Myocyte (in vitro differentiated cells): ENCODE results near the gene TRIM66. TPM values are rescaled to one million over a fixed set of nuclear protein-coding genes. Genes with fewer than 3 reads are reported as not detected.

ENCODE experiments used
- DNase-seq: peaks from one replicate; pipeline ENCODE4 v3.0.0-alpha.2; 2012; ENCODE audit warnings: low read depth
- total RNA-seq: library from RNA; depleted of rRNA; stranded (reverse); fragments of >200 nt; gene quantifications from 2 replicates; pipeline ENCODE4 v1.2.3, GENCODE V29; 2014

Gene TRIM66
- total RNA-seq, 1 donor from 2014 or later = 3.7 TPM

DNA sequence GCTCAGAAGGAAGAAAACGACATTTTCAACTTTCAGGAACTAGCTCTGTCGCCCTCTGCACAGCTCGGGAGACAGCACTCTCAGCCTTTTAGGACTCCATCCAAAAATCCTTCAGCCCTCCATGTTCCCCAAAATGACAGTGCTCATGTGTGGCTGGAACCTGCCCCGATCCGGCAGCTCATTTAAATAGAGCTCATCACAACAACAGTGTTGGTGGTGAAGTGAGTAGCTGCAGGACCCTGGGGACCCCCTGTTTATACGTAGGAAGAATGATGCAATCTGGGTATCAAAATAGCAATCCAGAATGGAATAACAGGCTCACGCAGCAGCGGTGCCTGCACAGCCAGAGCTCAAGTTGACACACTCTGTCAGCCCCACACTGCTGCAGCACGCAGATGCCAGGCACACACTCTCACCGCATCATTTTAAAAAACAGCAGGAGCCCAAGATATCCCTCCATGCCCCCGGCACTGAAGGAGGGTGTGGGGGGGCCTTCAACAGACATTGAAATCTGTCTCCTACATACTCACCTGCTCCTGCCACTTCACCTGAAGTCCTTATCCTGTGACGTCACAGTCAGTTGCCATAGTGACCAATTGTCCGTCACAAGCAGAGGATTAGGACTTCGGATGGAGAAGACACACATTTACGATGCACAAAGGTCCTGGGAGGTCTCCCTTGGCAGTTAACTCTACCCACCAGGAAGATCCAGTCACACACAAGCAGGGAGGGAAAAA lies 24.0 kb downstream of the TRIM66 start:
- no peak for DNase-seq

DNA sequence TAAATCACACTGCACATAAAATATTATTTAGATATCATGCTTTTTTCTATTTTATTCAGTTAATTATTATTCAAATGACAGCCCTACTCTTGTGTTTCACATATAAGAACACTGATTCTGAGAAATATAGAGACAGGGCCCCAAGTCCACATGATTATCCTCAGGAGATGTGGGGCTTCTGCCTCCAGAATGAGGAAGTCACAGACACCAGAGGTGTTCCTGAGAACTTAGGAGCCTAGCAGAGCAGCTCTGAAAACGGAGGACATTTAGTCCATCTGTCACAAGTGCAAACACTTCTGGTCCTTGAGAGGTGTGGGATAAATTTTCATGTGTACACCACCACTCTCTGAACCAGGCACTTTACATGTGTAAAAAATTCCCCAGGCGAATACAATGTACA lies 26.2 kb downstream of the TRIM66 start:
- no peak for DNase-seq

DNA sequence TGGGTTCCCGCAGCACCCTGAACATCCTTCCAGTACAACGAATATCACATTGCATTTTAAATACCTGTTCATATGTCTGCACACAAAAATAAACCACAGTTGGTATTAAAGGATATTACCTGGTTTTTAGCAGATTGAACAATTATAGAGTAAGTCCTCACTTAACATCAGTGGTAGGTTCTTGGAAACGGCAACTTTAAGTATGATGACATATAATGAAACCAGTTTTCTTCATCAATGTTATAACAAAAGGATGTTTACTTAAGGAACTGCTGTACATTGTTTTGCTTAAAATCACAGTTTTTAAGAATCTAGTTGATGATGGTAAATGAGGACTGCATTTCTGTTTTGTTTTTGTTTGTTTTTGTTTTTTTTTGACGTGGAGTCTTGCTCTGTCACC lies 28.0 kb downstream of the TRIM66 start:
- DNase-seq = no peak

DNA sequence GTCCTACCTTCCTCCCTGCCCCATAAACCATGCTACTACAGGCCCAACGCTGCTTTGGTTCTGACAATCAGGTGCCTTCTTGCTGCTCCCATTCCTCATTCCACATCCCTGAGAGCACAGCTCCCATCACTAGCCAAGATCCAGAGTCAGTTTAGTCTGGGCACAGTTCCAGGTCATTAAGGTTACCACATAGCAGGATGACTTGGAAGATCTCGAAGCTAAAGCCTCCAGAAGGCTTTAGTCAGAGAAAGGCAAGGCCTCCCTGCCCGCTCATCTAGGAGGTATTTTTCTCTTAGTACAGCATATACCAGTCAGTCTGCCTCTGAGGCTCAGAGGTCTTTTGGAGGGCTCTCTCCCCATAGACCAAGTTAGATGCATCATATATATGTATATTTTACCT lies 30.3 kb downstream of the TRIM66 start:
- DNase-seq = peak; percentile 76

DNA sequence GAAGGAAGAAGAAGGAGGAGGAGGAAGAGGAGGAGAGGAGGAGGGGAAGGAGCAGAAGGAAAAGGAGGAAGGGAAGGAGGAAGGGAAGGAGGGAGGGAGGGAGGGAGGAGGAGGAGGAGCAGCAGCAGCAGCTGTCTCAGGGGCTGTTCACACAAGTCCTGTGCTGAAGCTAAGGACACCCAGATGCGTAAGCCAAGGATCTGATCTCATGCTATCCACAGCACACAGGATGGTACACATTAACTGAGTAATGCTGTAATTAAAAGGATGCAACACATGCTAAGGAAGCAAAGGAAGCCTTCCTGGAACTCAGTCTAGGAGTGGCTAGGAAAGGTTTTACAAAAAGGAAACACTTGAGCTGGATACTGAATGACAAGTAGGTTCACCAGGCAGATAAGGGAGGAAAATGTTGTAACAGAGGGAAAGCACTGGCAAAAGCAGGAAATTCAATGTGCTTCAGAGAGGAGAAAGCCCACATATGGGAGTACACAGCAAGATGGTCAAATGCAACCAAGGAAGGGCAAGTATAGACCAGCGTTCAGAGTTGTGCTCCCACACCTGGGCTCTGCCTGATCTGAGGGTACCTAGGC lies 32.0 kb downstream of the TRIM66 start:
- peak; percentile 27 for DNase-seq

DNA sequence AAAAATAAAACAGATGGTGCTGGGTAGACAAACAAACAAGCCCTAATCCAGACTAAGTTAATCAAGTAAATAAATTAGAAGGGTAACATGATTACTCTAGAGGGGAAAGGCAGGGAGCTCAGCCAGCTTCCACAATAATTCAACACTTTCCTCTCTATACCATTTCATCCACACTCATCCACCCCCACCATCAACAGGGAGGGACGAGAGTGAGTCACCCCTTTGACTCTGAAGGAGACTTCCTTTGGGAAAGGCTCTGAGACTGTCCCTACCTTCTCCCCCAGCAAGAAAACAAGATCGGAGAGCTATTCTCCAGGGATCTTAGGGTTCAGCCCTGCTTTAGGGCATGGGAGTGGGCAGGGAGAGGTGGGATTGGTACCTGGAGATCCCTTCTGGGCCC lies 33.1 kb downstream of the TRIM66 start:
- DNase-seq = peak; percentile 6

DNA sequence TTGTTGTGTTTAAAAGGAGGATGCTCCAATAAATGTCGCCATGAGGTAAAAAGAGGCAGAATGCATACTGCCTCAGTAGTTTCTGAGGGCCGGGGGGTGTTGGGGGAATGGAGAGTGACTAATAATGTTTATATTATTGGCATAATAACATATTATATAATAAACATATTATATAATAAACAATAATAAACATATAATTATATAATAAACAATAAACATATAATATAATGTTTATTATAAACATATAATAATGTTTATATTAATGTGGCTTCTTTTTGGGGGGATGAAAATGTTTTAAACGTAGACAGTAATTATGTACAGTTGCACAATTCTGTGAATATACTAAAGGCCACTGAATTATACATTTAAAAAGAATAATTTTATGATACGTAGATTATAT lies 35.6 kb downstream of the TRIM66 start:
- DNase-seq = no peak

DNA sequence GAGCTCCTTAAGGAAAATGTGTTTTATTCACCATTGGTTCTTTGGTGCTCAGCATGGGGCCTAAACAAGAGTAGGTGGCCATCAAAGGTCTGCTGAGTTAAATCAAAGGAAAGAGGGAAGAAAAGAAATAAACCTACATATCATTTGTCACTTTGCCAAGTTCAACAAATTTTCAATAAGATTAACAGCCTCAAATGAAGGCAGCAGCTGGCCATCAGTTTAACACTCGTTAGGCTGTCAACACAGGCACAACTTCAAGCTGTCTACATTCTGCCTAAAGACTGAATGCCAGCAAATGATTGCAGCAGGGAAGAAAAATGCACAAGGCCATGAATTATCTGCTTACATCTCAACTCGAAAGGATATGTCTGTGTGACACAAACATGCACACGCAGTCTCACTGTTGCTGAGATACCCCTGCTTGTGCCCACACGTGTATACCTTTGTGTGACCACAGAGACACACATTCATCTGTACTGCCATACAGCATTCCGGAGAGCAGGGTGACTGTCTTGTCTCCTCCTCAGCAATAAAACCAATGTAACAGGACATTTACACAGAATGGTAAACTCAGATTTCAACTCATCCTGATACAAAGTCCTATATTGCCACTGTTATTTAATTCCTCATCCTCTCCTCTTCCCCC lies 40.1 kb downstream of the TRIM66 start:
- DNase-seq = no peak

DNA sequence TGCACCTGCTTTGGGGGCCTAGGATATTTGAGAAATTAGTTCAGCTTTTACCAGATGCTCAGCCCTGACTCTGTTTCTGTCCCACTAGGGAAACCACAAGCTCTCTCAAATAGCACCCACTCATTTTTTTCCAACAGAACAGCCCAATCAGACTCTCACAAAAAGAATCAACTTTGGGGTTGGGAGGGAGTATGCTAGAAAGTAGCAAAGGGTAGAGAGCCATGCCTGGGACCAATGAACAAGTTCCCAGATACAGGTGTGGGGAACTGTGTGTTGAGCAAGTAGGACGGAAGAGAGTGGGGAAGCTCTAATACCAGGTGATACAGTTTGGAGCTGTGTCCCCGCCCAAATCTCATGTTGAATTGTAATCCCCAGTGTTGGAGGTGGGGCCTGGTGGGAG lies 41.1 kb downstream of the TRIM66 start:
- DNase-seq = no peak

DNA sequence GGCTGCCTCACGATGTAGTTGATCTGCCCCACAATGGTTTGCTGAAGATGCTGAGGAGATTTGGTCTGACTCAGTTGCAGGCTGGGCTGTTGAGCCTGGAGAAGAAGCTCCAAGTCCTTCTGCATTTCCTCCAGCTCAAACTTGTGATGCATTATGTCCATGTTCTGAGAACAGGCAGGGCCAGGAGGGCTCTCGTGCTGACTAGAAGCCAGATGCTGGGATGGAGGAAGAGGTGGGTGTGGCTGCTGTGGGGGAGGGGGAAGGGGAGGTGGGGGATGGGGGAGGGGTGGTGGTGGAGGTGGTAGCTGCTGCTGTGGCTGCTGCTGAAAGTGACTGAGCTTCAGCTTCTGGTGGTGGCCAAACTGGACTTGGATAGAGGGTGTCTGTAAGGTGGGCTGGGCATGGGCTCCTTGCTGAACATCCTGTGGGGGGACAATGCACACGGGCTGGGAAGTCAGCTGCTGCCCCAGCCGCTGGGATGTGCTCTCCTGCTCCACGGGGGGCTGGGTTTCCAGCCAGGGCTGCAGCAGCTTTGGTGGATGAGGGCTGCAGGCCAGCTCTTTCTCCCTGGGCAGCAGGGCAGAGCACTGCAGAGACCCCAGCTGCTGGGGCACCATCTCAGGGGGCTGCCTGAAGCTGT lies 42.1 kb downstream of the TRIM66 start:
- no peak for DNase-seq

DNA sequence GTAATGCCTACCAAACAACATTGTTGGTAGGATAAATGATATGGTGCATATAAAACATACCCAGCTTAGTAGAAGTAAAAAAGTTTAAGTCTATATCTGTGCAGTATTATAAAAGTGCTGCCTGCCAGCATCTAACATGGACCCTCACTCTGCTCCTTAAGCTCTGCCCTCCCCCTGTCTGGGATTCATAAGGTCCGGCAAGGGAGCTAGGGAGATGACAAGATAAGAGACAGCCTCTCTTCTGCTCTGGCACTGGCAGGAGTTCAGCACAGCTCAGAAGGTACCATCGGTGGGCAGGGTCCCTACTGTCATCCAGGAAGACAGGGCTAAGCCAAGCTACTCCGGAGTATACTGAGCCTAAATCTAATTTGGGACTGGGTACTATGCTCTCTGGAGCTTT lies 42.8 kb downstream of the TRIM66 start:
- no peak for DNase-seq

DNA sequence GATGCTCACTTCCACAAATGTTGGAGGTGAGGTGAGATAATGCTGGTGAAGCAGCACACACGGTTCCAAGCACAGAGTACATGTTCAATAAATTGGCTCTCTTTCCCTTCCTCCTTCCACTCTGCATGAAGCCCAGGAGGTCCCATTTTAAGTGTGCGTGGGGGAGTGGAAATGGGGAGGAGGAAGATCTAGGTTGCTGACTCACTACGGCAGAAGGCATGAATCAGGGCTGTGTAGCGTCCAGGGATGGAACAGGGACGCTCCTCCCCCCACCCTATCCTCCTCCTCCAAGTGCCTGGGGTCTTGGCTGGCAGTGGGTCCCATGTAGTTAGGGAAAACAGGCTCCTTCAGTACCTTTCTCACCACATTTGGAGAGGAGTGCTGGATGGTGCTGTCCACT lies 44.2 kb downstream of the TRIM66 start:
- DNase-seq = no peak

DNA sequence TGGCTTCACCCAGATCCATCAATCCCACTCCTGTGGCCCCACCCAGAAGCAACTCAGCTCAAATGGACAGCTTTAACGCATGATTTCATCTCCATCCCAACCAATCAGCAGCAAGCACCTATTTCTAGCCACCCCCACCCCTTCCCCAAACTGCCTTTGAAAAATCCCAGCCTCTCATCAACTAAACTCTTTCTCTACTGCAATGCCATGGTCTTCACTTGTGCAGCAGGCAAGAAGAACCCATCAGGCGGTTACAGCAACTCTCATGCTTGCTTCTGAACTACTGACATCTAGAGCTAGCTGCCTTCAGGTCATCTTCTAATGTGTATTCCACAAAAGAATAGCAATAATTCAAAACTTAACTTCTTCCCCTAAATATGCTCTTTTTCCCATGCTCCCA lies 46.3 kb downstream of the TRIM66 start:
- no peak for DNase-seq

DNA sequence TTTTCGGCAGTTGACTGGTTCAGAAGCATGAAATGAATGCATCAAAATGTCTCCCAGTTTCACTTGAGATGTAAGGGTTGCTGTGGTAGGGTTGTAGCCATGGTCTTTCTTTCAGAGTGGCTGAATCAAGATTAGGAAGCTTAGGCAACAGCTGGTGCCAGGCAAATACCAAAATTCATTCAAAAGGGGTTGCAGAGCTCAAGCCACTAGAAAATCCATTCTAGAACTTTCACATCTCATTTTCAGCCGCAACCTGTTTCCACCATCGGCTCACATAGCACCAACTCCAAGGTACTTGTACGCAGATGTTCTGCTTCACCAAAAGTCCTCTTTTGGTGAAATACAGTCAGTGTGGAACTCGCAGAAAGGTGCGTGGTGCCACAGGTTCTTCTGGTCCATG lies 48.0 kb downstream of the TRIM66 start:
- DNase-seq = no peak

DNA sequence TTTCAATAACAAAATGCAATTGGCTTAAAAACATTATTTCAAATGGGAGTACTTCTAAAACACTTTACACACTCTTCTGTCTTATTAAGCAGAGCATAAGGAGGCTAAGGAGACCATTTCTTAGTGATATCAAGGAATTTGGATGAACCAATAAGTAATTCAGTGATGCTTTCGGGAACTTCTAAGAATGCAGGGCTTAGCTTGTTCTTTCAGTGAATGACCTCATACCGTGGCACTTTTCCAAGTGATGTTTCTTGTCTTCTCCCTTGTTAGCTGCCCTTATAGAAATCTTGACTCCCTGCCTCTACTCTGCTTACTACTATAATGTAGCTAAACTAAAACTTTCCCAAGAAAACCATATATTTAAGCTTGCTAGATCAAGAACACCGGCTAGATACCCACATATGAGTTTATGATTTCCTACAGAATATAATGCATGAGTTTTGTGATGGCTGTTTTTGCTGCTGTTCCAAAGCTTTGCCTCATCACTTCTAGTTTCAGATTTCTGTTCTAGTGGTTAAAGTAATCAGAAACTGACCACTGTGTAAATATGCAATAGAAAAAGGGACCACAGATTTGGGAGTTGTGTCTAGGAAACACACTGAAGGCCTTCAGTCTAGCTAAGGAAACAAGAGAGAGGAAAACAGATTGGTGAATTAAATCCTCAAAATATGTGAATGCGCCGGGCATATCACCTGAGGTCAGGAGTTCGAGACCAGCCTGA lies 50.9 kb downstream of the TRIM66 start:
- peak; percentile 57 for DNase-seq

DNA sequence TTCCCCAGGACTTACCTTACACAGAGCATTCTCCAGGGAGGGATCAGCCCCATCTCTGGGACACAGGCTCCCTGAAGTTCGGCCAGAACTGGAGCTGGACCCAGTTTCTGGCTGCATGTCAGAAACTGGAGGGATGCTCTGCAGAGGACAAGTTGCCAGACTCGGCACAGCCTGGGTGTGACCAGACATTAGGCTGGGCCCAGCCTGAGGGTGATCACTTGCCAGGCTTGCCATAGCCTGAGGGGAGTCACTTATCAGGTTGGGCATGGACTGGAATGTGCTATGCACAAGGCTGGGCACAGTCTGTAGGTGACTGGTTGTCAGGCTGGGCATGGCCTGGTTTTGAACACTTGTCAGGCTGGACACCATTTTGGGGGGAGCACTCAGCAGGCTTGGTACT lies 57.8 kb downstream of the TRIM66 start:
- DNase-seq = no peak

DNA sequence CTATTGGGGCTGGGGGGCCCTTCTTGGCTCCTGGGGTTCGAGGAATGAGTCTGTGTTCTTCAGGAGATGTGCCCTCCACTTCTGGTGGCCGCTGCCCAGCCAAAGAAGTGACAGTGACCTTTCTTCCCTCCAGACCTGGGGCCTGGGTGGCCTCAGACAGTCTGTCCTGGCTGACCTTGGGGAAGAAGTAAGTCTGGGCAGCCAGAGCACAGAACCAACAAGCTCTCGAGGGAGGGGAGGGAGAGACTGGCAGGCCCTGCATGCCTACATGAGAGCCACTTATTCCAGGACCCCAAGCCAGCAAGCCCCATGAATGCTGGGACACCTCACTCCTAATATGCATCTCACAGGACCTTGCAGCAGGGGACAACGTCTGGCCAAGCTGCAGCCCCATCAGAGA lies 61.3 kb downstream of the TRIM66 start:
- DNase-seq = no peak

DNA sequence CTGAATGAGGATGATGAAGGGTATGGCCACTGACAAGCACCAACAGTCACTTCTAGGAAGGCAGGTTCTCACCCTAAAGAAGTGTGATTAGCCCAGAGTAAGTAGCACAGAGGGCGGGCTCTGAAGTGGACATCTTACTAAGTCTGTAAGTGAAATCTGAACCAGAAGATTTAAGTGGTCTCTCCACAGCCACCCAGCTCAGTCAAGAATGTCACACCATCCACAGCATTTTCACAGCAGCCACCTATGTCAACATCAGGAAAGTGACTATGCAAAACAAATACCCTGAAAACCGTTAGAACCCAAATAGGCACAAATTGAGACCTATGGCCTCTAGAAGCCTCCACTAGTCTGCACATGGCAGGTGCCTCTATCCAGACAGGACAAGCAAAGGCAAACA lies 65.4 kb downstream of the TRIM66 start:
- DNase-seq = no peak

DNA sequence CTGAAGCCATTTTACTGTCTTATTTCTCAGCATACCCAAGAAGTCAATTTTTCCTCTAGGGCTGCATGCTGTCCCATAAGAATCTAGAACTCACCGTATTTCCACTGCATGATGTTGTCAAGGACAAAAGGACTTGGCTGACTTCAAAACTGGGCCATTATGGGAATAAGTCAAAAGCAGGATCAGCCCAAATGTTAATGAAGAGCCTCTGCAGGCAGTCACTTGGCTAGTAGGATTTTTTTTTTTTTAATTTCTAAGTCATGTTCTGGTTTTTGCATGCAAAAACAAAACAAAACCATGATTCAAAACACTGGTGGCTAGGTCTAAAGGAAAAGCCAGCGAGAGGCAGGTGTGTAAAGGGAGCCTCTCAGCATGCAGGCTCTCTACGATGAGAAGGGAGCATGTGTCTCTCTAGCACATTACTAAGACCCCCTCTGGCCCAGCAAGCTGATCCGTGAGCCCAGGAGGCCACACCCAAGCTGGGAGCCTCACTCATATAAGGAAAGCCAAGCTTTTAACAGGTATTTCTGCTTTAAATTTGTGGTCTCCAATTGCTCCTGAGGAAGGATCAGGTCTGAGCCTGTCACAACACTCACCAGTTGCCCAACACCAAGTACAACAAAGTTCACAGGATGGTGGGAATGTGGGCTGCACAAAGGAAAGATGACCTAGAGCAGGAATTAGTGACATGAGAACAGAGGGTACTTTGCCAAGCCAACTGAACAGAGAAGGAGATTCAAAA lies 67.0 kb downstream of the TRIM66 start:
- DNase-seq = no peak

DNA sequence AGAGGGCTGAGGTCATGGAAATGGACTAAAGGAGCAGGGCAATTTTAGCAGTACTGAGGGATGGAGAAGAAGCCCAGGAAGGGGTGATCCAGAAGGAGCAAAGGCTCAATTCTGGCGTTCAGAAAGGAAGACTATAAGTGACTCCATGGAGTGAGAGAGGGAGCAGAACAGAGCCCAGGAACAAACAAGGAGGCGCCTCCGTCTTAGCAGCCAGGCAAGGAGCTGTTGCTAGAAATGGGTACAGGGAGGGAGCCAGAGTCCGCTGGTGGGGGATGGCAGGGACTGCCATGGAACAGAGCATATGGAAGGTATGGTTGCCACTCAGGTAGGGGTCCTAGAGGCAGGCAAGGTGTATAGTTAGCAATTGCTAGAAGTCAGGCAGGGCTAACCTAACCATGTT lies 68.0 kb downstream of the TRIM66 start:
- DNase-seq = no peak

DNA sequence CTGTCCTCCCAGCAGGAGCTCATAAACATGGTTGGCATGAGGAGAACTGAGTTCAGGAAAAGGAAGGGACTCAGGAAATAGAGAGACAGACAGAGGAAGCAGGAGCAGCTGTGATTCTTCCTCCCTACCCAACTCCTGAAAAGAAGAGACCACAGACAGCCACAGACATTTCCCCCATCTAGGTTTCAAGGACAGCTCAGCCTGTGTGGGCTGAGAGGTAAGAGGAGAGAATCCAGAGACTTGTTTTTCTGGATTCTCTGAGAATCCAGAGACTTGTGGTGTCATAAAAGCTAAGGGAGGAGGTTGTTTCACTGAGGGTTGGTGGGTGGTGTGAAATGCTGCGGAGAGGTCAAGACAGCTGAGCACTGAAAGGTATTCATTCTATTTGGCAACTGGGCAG lies 69.4 kb downstream of the TRIM66 start:
- DNase-seq = peak; percentile 65
